ENCODE measurements around the gene PTPN14.

Gene PTPN14

GRCh38 chr1:214453109-214453722 lies 98.2 kb downstream of the PTPN14 start:
- peak; percentile 90 for DNase-seq (ENCODE audit: low read depth)

GRCh38 chr1:214452152-214452784 lies 99.1 kb downstream of the PTPN14 start:
- no peak for DNase-seq (ENCODE audit: low read depth)

- DNase-seq (ENCODE audit: low read depth) = no peak
These were observed 99.8 kb downstream of the PTPN14 start for GRCh38 chr1:214451596-214451995.

GRCh38 chr1:214449371-214449770 lies 102.0 kb downstream of the PTPN14 start:
- no peak for DNase-seq (ENCODE audit: low read depth)

GRCh38 chr1:214448536-214448935 lies 102.9 kb downstream of the PTPN14 start:
- no peak for DNase-seq (ENCODE audit: low read depth)

- no peak for DNase-seq (ENCODE audit: low read depth)
These were observed 103.9 kb downstream of the PTPN14 start for GRCh38 chr1:214447557-214447871.

- peak; percentile 91 for DNase-seq (ENCODE audit: low read depth)
These were observed 104.4 kb downstream of the PTPN14 start for GRCh38 chr1:214446772-214447556.

GRCh38 chr1:214445831-214446614 lies 105.4 kb downstream of the PTPN14 start:
- DNase-seq (ENCODE audit: low read depth) = peak; percentile 96

GRCh38 chr1:214445199-214445598 lies 106.2 kb downstream of the PTPN14 start:
- no peak for DNase-seq (ENCODE audit: low read depth)

GRCh38 chr1:214444182-214444939 lies 107.0 kb downstream of the PTPN14 start:
- no peak for DNase-seq (ENCODE audit: low read depth)

- peak; percentile 86 for DNase-seq (ENCODE audit: low read depth)
These were observed 110.3 kb downstream of the PTPN14 start for GRCh38 chr1:214441119-214441518.

GRCh38 chr1:214440219-214440965 lies 111.0 kb downstream of the PTPN14 start:
- no peak for DNase-seq (ENCODE audit: low read depth)

- DNase-seq (ENCODE audit: low read depth) = peak; percentile 99
These were observed 111.9 kb downstream of the PTPN14 start for GRCh38 chr1:214439352-214440119.

GRCh38 chr1:214438530-214438929 lies 112.9 kb downstream of the PTPN14 start:
- DNase-seq (ENCODE audit: low read depth) = no peak

GRCh38 chr1:214438075-214438474 lies 113.3 kb downstream of the PTPN14 start:
- peak; percentile 63 for DNase-seq (ENCODE audit: low read depth)

GRCh38 chr1:214435867-214436266 lies 115.5 kb downstream of the PTPN14 start:
- no peak for DNase-seq (ENCODE audit: low read depth)

- no peak for DNase-seq (ENCODE audit: low read depth)
These were observed 119.2 kb downstream of the PTPN14 start for GRCh38 chr1:214432245-214432644.

GRCh38 chr1:214429951-214430770 lies 121.2 kb downstream of the PTPN14 start:
- DNase-seq (ENCODE audit: low read depth) = peak; percentile 67

GRCh38 chr1:214427871-214428277 lies 123.5 kb downstream of the PTPN14 start:
- peak; percentile 98 for DNase-seq (ENCODE audit: low read depth)

Measured in iris pigment epithelial cell (primary cell).